GM12801 (cell line): ENCODE measurements around the gene TEAD2.

Experiments
- TF ChIP-seq, protein P1 (sequence below): IDR thresholded peaks from one replicate; pipeline ENCODE4 v1.5.1; 2011; ENCODE audit warnings: control low read depth; ENCODE audit not compliant: insufficient read length; ENCODE audit errors: extremely low read depth

TEAD2 gene

DNA sequence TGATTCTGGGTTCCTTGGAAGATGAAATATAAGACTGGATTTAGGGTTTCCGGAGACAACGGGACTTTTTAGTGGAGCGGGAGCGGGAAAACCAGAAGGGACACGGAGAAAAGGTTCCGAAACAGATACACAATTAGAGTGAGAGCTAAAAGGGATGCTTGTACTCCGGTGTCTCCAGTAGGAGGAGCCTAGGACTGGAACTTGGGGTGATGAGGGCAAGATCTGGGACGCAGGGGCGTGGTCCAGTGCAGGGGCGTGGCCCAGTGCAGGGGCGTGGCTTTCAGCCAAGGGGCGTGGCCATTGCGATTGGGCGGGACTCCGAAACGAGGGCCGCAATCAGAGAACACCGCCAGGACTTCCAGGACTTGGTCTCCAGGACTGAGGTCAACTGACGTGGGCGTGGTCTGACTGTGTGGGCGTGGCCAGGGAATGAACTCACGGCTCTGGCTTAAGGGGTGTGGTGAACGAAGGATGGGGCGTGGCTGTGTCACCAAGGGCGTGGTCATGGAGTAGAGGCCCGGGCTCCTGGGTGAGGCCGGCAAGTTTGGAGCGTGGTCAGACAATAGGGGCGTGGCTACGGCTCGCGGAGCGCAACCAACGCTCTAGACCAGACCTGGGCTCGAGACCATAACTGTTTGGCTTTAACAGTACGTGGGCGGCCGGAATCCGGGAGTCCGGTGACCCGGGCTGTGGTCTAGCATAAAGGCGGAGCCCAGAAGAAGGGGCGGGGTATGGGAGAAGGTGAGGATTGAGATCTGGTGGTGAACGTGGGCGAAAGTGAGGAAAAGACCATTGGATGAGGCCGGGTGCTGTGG lies 1.3 kb upstream of the TEAD2 start, which contains the start of gene DKKL1:
DKKL1 (plus strand) TSS at position 610 of the 815 bp plus-strand sequence; CDS start at position 732, 122 bp downstream.
- TF ChIP-seq, protein P1, sequence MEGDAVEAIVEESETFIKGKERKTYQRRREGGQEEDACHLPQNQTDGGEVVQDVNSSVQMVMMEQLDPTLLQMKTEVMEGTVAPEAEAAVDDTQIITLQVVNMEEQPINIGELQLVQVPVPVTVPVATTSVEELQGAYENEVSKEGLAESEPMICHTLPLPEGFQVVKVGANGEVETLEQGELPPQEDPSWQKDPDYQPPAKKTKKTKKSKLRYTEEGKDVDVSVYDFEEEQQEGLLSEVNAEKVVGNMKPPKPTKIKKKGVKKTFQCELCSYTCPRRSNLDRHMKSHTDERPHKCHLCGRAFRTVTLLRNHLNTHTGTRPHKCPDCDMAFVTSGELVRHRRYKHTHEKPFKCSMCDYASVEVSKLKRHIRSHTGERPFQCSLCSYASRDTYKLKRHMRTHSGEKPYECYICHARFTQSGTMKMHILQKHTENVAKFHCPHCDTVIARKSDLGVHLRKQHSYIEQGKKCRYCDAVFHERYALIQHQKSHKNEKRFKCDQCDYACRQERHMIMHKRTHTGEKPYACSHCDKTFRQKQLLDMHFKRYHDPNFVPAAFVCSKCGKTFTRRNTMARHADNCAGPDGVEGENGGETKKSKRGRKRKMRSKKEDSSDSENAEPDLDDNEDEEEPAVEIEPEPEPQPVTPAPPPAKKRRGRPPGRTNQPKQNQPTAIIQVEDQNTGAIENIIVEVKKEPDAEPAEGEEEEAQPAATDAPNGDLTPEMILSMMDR = no peak

DNA sequence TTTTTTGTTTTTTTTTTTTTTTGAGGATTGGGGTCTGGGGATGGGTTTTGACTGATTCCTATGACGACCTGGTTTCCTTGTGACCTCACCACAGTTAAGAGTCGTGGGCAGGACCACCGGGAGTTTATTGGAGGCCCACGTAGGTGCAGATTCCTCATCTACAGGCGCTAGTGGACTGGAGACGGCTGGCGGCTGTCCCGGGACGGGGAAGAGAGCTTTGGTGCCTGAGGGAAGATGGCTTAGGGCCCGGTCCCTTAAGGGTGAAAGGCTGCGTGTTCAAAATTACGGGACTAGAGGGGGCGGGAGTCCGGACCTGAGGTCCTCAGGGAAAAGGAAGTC lies 682 bp upstream of the TEAD2 start:
- TF ChIP-seq, protein P1 = no peak

DNA sequence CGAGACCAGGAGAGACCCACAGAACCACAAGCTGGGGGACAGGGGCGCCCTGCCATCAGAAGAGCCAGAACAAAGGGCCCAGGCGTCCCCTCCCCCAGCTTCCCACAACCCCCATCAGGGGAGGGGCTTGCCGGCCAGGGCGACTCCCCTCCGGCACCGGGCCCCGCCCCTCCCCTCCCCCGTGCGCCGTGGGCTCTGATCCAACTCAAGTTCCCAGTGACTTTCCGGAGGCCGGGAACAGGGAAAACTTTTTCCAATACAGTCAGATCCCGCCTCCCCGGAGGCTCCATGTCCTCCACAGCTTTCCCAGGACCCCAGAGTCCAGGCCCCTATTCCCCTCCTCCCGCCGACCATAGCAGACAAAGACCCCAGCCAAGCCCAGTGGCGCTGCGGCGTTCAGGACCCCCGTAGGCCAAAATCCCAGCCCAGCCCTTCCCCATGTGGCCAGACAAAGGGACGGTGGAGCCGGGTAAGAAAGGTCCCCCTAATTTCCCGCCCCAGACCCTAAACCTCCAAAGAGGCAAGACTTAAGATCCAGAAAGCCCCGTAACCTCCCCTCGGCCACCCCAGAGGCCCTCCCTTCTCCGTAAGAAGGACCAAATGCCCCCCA lies 673 bp downstream of the TEAD2 start:
- TF ChIP-seq, protein P1 = no peak

DNA sequence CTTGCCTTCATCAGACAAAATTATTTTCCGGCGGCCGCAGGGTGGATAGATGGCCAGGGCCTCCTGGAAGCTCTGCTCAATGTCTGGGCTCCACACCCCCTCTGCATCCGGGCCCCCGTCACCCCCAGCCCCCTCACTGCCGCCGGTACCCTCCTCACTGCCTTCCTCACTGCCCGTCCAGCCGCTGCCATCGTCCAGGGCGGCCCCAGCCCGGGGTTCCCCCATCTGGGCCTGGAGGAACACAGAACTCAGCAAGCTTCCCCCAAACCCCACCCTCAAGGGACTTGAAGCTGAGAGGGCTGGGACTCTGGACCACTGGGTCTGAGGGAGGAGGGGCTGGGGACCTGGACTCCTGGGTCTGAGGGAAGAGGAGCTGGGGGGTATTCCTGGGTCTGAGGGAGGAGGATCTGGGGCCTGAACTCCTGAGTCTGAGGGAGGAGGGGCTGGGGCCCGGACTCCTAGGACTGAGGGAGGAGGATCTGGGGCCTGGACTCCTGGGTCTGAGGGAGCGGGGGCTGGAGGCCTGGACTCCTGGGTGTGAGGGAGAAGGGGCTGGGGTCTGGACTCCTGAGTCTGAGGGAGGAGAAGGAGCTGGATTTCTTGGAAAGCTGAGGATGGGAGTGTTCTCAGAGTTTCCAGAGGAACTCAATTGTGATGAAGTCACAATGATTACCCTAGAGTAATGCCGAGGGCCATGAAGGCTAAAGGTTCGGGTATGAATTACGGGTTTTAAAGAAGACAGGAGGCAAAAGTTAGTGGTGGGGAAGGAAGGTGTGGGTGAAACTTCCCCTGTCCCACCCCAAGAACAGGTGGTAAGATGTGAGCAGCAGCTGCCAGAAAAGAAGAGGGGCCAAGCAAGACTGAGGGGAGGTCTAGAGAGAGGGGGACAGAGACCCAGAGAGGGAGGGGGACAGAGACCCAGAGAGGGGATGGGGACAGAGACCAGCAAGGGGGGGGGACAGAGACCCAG lies 2.1 kb downstream of the TEAD2 start:
- TF ChIP-seq, protein P1 = no peak

DNA sequence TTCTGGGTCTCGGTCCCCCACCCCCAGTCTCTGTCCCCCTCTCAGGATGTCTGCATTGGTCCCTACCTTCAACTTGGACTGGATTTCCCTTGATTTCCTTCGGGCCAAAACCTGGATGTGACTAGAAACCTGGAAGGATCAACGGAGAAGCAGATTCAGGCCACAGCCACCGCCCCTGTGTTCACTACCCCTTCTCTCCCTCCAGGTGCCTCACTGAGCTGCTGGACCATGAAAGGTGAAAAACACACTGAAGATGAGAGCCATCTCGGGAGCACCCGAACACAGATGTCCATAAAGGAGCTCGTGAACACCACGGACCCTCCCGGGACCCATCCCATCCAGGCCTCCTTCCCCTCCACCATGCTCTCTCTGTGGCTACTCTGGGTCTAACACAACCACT lies 5.0 kb downstream of the TEAD2 start:
- TF ChIP-seq, protein P1 = no peak

DNA sequence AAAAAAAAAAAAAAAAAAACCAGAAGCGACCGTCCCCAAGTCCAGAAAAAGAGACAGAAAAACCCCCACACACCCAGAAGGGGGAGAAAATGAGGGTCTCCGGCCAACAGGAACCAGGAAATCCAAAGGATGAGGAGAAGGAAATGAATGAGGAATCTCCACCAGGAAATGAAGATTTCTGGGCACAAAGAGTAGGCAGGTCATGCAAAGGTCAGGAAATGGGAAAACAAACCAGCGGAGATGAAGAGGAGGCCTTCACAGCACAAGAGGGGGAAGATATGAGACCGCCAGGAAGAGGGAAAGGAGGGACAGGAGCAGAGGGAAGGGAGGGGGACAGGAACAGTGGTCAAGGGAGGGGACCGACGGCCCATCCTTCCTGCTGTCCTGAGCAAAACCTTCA lies 5.8 kb downstream of the TEAD2 start:
- TF ChIP-seq, protein P1 = no peak

DNA sequence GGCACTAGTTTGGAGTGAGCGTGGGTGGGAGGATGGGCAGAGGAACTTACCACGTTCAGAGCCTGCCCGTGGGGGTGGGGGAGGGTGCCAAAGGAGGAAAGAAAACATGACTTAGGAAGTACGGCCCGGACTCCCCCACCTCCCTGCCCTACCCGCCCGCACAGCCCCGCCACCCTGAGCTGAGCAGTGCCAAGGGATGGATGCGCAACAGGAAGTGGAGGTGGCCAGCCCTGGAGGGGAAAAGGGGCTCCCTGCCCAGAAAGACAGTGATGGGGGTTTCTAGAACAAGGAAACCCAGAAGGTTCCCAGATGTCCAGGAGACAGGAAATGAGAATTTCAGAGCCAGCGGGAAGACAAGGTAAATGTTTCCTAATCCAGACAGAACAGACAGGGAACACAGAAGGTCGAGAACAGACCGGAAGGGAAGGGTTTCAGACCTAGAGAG lies 6.3 kb downstream of the TEAD2 start:
- TF ChIP-seq, protein P1 = no peak
